GM21381 (cell line): ENCODE results near the gene AK4.
A peak's percentile ranks its signal among the peaks of the same experiment; 100 is the strongest.
"Not testable (repeated sequence)": the region's sequence is repeated elsewhere in the genome, so short reads cannot be mapped to it uniquely, and the experiment has no call there.

Experiments used
- ATAC-seq: cut with Tn5 transposase; IDR thresholded peaks from one replicate; pipeline ENCODE4 v1.9.1; 2021; ENCODE audit warnings: mild to moderate bottlenecking, moderate library complexity; ENCODE audit not compliant: unreplicated experiment

The AK4 gene

DNA sequence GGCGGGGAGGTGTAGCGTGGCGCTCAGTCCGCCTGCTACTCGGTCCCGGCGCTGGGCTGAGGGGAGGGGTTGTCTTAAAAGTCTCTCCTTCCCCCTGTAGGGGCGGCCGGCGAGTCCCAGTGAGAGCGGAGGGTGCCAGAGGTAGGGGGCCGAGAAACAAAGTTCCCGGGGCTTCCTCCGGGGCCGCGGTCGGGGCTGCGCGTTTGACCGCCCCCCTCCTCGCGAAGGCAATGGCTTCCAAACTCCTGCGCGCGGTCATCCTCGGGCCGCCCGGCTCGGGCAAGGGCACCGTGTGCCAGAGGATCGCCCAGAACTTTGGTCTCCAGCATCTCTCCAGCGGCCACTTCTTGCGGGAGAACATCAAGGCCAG lies at the start of gene AK4:
Gene AK4 (plus strand): TSS at position 26 of the 370 bp plus-strand sequence. CDS start 205 bp downstream, at position 231.
- peak; percentile 5 for ATAC-seq

DNA sequence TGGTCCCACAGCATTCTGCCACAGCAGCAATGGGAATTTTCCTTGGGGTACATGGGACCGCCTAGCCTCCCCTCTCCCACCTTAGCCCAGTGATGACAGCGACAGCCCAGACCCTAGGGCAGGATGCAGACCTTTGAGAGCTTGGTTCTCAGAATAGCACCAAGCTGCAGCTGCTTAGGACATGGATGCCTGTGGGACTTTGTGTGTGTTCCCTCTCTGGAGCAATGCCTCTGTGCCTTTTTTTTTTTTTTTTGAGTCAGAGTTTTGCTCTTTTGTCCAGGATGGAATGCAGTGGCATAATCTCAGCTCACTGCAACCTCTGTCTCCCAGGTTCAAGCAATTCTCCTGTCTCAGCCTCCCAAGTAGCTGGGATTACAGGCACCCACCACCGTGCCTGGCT lies 44.2 kb upstream of the AK4 start:
- no peak for ATAC-seq

DNA sequence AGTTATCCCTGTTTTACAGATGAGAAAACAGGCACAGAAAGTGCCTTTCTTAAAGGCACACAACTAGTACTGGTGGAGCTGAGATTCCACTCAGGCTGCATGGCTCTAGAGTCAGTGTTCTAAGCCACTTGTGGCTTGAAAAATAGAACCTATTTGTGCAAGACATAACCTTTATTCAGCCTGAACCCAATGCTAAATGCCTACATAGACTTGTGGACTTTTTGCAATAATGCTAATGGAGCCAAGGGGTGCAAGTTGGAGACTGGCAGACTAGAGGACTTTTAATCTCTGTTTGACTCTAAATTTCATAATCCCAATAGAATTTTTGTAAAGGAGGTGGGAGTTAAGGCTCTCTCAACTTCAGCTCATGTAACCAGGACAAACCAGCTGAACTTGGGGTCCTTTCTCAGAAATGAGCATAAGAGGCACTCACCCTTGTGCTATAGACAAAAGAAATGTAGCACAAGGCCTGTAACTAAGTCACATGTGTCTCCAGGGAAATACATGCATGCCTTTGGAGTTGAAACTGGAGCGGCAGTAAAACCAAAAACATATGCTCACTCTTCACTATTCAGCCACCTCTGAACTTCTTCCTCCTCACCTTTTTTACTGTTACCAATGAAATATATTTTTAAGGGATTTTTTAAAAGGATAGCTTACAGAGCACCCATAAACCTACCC lies 43.0 kb upstream of the AK4 start:
- ATAC-seq, result no peak

DNA sequence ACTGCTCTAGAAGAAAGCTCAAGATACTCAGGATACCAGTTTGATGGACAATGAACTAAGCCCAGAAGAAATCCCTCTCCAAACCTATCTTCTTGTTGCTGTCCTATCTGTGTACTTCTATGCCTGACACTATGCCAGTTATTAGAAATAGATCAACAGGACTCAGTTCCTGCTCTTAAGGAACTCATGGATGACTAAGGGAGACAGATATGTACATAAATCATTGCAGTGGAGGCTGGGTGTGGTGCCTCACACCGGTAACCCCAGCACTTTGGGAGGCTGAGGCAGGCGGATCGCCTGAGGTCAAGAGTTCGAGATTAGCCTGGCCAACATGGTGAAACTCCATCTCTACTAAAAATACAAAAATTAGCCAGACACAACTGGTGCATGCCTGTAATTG lies 42.4 kb upstream of the AK4 start:
- no peak for ATAC-seq

DNA sequence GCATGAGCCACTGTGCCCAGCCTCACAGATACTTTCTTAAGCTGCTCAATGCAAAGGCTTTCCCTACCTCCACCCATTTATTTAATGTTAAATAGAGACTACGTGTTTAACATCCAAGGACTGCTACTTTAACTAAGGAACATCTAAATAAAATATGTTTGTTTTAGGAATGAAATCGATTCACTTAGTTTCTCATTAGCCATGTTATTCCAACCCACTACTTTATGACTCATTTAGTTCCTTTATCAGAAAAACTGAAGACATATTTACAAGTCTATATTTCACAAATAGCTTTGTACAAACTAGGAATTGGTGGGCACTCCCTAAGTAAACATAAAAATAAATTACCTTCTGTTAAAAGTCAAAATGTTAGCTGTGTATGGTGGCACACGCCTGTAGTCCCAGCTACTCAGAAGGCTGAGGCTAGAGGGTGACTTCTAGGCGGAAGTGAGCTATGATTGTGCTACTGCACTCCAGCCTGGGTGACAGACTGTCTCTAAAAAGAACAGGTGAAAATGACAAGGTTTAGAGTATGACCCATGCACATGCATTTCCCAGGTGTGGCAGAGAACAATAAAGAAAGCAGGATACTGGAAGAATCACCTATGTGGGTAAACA lies 39.9 kb upstream of the AK4 start:
- no peak for ATAC-seq

DNA sequence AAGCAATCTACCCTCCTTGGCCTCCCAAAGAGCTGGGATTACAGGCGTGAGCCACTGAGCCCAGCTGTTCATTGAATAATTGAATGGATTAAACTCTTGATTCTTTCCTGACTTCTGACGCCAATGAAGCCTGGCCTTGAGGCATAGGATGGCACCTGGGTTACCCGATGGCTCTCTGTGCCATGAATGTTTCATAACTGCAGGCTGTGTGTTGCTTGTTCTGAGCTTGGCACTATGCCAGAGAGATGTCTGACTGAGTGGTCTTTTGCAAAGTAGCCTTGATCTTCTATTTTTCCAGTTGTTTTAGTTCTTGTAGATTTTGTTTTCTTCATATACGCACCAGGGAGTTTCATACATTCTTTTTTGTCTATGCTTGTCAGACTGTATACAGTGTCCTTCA lies 38.5 kb upstream of the AK4 start:
- ATAC-seq, result no peak

DNA sequence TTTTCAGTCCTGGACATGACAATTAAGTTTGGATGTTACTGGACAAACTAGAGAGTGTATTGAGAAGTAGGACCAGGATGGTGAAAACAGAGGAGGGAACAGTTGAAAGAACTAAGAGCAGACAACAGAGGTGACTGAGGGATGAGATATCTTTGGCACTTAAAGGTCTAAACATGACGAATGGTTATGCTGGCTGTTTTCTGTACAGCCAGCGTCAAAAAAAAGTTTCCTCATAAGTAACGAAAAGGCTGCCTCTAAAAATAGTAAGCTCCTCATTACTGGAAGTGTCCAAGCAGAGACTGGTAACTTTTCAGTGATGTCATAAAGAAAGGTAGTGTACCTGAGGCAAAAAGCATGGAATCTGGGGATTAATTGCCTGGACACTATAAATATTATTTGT lies 35.2 kb upstream of the AK4 start:
- ATAC-seq, result no peak

DNA sequence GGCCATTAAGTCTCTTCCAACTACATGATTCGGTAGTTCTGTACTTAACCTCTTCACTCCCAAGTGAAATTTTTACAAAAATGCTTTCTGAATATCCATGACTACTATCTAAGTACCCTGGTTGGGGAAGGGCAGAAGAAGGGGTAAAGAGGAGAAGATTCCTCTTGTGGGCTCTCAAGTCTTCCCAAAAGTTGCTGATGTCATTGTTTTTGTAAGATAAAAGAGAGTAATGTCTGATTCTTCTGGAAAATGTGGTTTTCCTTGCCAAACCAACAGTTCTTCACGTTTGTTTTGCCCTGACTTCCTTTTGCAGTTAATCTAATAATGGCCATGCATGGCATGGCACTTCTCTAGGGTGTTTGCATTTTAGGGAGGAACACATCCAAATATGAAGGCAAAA lies 34.7 kb upstream of the AK4 start:
- no peak for ATAC-seq

DNA sequence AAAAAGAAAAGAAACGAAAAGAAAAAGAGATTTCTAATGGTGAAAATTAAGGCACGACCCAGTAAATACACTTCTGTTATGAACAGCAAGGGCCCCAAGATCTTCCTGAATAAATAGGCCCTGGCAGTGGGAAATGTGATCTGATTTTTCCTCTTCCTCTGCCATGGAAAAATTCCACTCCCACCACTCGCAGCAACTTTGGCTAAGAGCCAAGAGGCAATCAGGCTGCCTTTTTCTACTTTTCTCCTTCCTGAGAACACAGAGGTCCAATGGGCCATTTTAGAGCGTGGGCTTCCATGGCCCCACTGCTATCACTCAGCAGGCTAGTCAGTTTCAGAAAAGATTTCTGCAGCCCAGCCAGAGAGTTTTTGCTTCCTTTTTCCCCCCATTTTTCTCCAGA lies 33.7 kb upstream of the AK4 start:
- ATAC-seq, result no peak

DNA sequence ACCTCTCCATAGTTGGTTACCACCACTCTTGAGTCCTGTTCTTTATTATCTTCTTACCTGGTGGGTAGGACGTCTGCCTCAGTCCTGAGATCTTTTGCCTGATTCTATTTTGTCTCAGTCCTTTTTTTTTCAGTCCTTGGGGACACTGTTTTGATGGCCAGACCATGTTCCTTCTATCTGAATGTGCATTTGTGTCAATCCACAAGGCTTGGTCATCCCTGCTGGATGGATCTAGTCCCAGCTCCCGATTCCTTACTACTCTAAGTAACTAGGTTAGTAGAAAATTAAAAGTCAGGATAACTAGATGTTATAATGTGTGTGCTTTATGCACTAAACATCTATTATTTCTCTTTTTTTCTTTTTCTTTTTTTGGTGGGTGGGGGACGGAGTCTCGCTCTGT lies 28.1 kb upstream of the AK4 start:
- ATAC-seq, result no peak

DNA sequence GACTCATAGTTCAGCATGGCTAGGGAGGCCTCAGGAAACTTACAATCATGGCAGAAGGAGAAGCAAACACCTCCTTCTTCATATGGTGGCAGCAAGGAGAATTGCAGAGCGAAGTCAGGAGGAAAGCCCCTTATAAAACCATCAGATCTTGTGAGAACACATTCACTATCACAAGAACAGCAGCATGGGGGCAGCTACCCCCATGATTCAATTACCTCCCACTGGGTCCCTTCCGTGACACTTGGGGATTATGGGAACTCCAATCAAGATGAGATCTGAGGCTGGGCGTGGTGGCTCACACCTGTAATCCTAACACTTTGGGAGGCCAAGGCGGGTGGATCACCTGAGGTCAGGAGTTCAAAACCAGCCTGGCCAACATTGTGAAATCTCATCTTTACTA lies 18.9 kb upstream of the AK4 start:
- not testable (repeated sequence) for ATAC-seq

DNA sequence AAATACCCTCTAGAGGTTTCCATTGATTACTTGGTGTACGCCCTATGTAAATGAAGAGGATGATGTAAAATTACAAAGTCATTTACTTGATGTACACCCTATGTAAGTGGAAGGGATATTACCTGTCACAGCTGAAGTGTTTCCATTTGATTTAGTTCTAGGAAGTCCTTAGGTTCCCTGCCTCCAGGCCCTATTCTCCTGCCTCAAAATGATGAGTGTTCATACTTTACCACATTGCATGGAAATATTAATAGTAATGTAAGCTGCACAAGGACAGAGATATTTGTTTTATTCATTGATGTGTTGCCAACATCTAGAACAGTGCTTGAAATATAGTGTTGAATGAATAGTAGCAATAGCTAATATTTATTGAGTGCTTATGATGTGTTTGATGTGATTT lies 9.5 kb upstream of the AK4 start:
- no peak for ATAC-seq

DNA sequence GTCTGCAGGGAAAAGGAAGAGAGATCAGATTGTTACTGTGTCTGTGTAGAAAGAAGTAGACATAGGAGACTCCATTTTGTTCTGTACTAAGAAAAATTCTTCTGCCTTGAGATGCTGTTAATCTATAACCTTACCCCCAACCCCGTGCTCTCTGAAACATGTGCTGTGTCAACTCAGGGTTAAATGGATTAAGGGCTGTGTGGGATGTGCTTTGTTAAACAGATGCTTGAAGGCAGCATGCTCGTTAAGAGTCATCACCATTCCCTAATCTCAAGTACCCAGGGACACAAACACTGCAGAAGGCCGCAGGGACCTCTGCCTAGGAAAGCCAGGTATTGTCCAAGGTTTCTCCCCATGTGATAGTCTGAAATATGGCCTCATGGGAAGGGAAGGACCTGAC lies 8.2 kb upstream of the AK4 start:
- ATAC-seq, result not testable (repeated sequence)

DNA sequence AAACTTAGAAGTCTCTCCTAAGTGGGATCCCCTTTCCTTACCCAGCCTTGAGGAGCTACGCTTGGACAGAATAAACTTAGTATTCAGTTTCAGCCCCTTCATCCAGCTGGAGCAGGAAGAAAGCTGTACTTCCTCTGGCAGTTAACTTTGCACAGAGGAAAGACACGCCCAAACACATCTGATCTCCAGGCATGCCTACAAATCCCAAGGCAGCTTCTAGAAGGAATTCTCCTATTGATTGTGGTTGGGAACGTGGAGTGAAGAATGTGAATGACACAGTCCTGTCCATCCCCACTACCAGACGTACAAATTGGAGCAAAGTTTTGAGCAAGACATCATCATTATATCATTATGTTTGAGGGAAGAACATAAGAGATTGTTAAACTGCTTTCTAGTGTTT lies 6.6 kb upstream of the AK4 start:
- ATAC-seq, result no peak

DNA sequence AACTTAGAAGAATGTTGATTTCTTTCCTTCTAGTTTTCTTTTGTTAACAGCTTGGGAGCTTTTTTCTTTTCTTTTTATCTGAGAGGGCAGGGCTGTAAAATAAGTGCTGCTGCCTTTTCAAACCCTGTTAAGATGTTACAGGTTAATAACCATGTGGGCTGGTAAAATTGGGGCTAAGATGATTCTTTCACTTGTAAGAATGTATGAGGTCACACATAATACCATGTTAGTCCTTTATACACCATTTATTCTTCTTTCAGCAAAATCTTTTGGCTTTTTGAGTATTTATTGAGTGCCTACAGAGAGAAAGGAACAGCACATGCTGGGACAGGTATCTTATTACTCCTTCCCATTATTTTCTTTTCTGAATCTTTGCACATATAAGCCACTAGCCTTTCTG lies 6.1 kb upstream of the AK4 start:
- no peak for ATAC-seq

DNA sequence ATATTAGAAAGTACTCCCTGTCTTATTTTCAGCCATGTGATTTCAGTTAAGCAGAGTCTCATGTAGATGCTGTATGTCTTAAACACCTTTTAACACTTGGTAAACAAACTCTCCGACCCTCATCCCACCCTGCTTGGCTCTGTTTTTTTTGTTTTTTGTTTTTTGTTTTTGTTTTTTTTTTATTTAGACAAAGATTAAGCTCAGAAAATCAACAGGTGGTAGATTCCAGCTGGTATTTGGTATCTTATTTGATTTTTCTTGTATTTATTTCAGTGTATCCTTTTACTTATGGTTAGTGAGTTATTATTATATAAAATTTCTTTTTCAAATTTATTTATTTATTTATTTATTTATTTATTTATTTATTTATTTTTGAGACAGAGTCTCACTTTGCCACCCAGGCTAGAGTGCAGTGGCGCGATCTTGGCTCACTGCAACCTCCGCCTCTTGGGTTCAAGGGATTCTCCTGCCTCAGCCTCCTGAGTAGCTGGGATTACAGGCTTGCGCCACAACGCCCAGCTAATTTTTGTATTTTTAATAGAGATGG lies 4.8 kb upstream of the AK4 start:
- not testable (repeated sequence) for ATAC-seq

DNA sequence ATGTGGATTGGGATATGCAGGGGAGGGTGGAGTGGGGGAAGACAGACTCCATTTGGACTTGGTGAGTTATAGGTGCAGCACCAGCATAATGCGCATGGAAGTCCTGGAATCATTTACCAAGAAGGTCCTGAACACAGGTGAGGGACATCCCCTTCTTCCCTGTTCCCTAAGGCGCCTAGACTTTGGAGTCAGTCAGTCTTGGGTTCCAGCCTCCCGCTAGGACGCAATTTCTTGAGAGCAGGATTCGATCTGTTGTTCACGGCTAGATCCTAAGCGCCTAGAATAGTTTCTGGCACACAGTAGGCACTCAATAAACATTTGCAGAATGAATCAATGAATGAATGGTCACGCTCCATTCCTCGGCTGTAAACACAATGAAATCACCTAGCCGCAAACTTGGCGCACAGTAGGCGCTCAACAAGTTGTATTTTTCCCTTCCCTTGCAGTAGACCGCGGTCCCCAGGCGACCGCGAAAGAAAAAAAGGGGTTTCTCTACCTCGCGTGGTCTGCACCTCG lies 1.0 kb upstream of the AK4 start:
- ATAC-seq, result no peak

DNA sequence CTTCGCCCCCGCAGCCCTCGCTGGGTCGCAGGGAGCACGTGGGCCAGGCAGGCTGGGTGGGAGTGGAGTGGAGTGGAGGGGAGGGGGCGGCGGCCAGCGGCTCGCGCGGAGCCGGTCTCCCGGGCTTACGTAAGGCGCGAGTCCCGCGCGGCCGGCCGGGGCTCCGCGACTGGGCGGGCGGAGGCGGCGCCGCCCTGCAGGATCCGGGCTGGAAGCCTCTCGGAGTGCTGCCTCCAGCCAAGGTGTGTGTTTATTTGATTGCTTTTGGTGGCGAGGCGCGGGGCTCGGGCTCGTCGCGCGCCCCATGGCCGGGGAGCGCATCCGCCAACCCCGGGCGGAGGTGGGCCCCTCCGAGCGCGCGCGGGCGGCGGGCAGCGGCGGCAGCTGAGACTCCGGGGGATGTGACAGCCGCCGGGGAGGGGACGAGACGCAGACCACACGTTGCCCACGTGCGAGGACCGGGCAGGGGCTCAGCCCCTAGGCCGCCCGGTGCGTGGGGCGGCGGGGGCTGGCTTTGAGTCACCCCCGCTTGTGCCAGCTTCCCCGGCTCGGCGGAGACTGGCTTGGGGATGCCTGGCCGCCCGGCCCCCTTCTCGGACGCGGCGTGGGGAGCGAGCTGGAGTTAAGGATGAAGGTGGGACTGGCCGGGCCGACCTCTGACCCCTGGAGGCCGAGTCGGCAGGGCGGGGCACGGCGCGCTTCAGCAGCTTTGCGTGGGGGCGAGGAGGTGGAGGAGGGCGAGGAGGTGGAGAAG lies 402 bp upstream of the AK4 start:
- ATAC-seq, result peak; percentile 57

DNA sequence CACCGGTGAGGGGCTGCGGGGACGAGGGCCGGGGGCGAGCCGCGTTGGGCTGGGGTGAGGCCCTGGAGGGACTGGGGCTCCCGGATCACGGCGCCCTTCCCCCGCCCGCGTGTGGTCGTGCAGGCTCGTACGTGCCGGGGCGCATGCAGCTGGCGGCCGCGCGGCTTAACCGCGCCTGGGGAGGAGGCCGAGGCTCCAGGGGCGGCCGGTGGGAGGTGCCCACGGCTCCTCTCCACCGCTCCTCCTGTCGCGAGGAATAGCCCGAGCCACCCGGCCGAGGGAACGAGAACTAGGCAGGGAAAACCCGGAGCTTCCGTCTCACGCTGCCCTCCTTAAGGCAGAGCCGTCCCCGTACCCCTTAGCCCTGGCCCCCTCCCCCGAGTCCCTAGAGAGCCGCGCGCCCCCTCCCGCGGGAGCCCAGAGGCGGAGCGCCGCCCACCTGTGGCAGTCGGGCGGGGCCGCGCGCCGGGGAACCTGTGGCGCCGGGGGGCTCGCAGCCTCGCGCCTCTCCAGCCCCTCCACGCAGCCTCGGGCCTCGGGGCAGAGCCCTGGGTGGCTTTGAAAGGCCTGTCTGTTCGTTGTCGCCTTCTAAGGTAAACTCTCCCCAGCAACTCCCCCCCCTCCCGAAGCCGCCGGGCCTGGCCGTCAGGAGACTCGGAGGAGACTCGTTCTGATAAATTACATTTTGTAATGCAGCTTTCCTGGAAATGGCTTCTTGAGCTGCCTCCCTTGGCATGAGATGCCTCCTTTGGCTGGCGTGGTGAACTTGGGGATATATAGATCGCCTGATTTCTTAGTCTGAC lies 746 bp downstream of the AK4 start:
- peak; percentile 51 for ATAC-seq

DNA sequence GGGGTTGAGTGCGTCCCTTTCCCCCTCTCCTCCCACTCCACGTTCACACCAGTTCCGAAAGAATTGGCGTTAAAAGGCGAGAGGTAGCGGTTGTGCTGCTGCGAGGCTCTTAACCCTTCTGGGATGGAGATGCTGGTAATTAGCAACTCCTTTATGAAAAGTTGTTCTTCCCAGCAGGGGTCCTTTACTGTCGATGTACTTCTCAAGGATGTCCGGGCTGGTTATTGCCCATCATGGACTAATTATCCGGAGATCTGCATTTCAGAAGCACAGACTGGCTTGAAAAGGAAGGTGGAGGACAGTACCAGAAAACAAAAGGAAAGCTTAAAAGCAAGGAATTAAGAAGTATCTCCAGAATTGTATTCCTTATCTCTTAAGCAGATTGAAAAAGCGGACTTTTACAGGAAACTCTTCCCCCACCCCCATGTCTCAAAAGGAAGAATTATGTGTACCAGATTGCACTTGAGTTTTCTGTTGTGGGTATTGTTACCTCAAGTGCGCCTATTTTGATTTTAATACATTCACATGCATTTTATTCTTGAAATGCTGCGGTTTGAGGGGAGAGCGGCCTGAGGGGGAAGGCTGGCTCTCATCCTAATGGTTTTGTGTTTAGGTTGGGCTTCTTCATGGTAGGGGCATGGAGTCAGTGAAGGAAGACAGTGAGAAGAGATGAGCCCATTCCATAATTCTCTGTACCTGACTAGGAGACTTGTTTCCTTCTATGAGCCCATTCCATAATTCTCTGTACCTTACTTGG lies 1.5 kb downstream of the AK4 start:
- ATAC-seq, result no peak
